Prostate gland (tissue), 2 donors: ENCODE results near the gene TSPAN14.

Source experiments
- CTCF ChIP-seq, 4 experiments: fragments of 200-600 bp in 2 of 4; fragments of 450-650 bp in 2 of 4; sonication (generic) in 2 of 4; IDR thresholded peaks; 1 replicate in 3 of 4; 2 replicates in 1 of 4; pipeline ENCODE4 v1.5.1; 2016 to 2019; ENCODE audit warnings: antibody characterized with exemption in 4 of 4, mild to moderate bottlenecking in 2 of 4, moderate library complexity in 2 of 4
- POLR2A ChIP-seq: fragments of 450-650 bp; IDR thresholded peaks from one replicate; pipeline ENCODE4 v1.6.1; 2016; ENCODE audit warnings: antibody characterized with exemption, mild to moderate bottlenecking
- POLR2AphosphoS5 ChIP-seq: sonication (generic); formaldehyde crosslinking; IDR thresholded peaks from one replicate; pipeline ENCODE4 v1.6.1; 2017; ENCODE audit warnings: antibody characterized with exemption

GRCh38 chr10:80498078-80498832 is 44.1 kb downstream of the TSPAN14 start:
- TF ChIP-seq CTCF (IDR thresholded peaks at IDR 0.05) = no peak
- no peak for TF ChIP-seq POLR2AphosphoS5
- TF ChIP-seq POLR2A = no peak
